Liver (tissue), 9 donors: ENCODE data around the gene MSL1. TPM values are rescaled to one million over a fixed set of nuclear protein-coding genes. Genes with fewer than 3 reads are reported as not detected.
A peak's percentile ranks its signal among the peaks of the same experiment; 100 is the strongest.

ENCODE experiments used
- DNase-seq: peaks from one replicate; pipeline ENCODE4 v3.0.0-alpha.2; 2017; ENCODE audit warnings: low spot score
- H3K27ac ChIP-seq, 2 donors: one replicate each; pipeline ENCODE4 v1.7.0; 2013; ENCODE audit warnings: inconsistent platforms in 2 of 2, low read length in 2 of 2, control low read depth in 1 of 2, low read depth in 1 of 2, mild to moderate bottlenecking in 1 of 2
- H3K27me3 ChIP-seq, 4 donors: one replicate each; pipeline versions ENCODE4 v1.6.1 to v1.7.0; 2013; ENCODE audit warnings: low read length in 3 of 4, inconsistent platforms in 1 of 4, mild to moderate bottlenecking in 1 of 4, moderate library complexity in 1 of 4; ENCODE audit not compliant: control insufficient read depth in 4 of 4, insufficient read depth in 4 of 4
- H3K36me3 ChIP-seq, 4 donors: one replicate each; pipeline versions ENCODE4 v1.6.1 to v1.7.0; 2013; ENCODE audit warnings: low read length in 3 of 4, mild to moderate bottlenecking in 3 of 4, low read depth in 1 of 4, moderate library complexity in 1 of 4; ENCODE audit not compliant: control insufficient read depth in 4 of 4, insufficient read depth in 3 of 4
- H3K4me1 ChIP-seq, 4 donors: one replicate each; pipeline versions ENCODE4 v1.6.1 to v1.7.0; 2013; ENCODE audit warnings: low read length in 3 of 4, mild to moderate bottlenecking in 3 of 4, moderate library complexity in 1 of 4; ENCODE audit not compliant: control insufficient read depth in 4 of 4, insufficient read depth in 4 of 4
- H3K4me3 ChIP-seq, 3 donors: one replicate each; pipeline versions ENCODE4 v1.6.1 to v1.7.0; 2013; ENCODE audit warnings: low read length in 3 of 3, control low read depth in 1 of 3, low read depth in 1 of 3, mild to moderate bottlenecking in 1 of 3
- H3K9ac ChIP-seq, 2 donors: one replicate each; pipeline ENCODE4 v1.7.0; 2013; ENCODE audit warnings: low read length in 2 of 2, mild to moderate bottlenecking in 2 of 2, moderate library complexity in 2 of 2, control low read depth in 1 of 2, low read depth in 1 of 2
- H3K9me3 ChIP-seq, 4 donors: one replicate each; pipeline versions ENCODE4 v1.6.1 to v1.7.0; 2013; ENCODE audit warnings: low read length in 3 of 4; ENCODE audit not compliant: control insufficient read depth in 4 of 4
- EGR1 ChIP-seq, 2 donors: IDR thresholded peaks; 2 replicates each; pipeline ENCODE4 v1.6.1; 2016 to 2018; ENCODE audit warnings: antibody characterized with exemption in 2 of 2, low read depth in 2 of 2
- FOXA1 ChIP-seq: IDR thresholded peaks from 2 replicates; pipeline ENCODE4 v1.6.1; 2016; ENCODE audit warnings: antibody characterized with exemption
- GABPA ChIP-seq, 2 donors: IDR thresholded peaks in 1 of 2; conservative IDR thresholded peaks in 1 of 2; 2 replicates each; pipeline ENCODE4 v1.6.1; 2016; ENCODE audit warnings: antibody characterized with exemption in 2 of 2, mild to moderate bottlenecking in 1 of 2, moderate library complexity in 1 of 2
- HNF4A ChIP-seq, 2 donors: conservative IDR thresholded peaks; 2 replicates each; pipeline ENCODE4 v1.6.1; 2016; ENCODE audit warnings: antibody characterized with exemption in 2 of 2, mild to moderate bottlenecking in 2 of 2
- HNF4G ChIP-seq: IDR thresholded peaks from 2 replicates; pipeline ENCODE4 v1.6.1; 2016; ENCODE audit warnings: antibody characterized with exemption
- JUND ChIP-seq, 2 donors: IDR thresholded peaks; 2 replicates each; pipeline ENCODE4 v1.6.1; 2016; ENCODE audit warnings: antibody characterized with exemption in 2 of 2
- RAD21 ChIP-seq, 2 donors: IDR thresholded peaks; 2 replicates each; pipeline ENCODE4 v1.6.1; 2016; ENCODE audit warnings: antibody characterized with exemption in 2 of 2, mild to moderate bottlenecking in 2 of 2
- TAF1 ChIP-seq: conservative IDR thresholded peaks from 2 replicates; pipeline ENCODE4 v1.6.1; 2016; ENCODE audit warnings: antibody characterized with exemption, mild to moderate bottlenecking
- YY1 ChIP-seq: IDR thresholded peaks from 2 replicates; pipeline ENCODE4 v1.6.1; 2016; ENCODE audit warnings: antibody characterized with exemption, mild to moderate bottlenecking
- WGBS: extraction: QIAGEN DNeasy Blood & Tissue Kit; methylation state at CpG from one replicate; pipeline ENCODE4 v1.1.7; 2013; 5-methylcytosine and 5-hydroxymethylcytosine counted together
- polyA plus RNA-seq, 2 donors: library from polyadenylated mRNA; stranded (reverse) in 1 of 2; unstranded in 1 of 2; fragments of 200-250 nt in 1 of 2; fragments of >200 nt in 1 of 2; fragmentation: Nextera tagmentation in 1 of 2; extraction: Ambion mirVana in 1 of 2; gene quantifications; one replicate each; pipeline versions ENCODE4 v1.2.1 to v1.2.3, GENCODE V29; 2013 to 2015
- total RNA-seq, 2 donors: library from RNA; depleted of rRNA; stranded (reverse); fragments of >200 nt; gene quantifications; one replicate each; pipeline ENCODE4 v1.2.3, GENCODE V29; 2014
- TF ChIP-seq, protein P1 (sequence below): fragments of 150-350 bp; IDR thresholded peaks from 2 replicates; pipeline ENCODE4 v1.5.1; 2017; ENCODE audit warnings: improper control_type of control experiment, low read depth, low read length; ENCODE audit not compliant: missing input control
- TF ChIP-seq, protein P2 (sequence below): IDR thresholded peaks from 2 replicates; pipeline ENCODE4 v1.6.1; 2016; ENCODE audit warnings: antibody characterized with exemption
- TF ChIP-seq, protein P3 (sequence below): IDR thresholded peaks from 2 replicates; pipeline ENCODE4 v1.6.1; 2016; ENCODE audit warnings: antibody characterized with exemption, mild to moderate bottlenecking
- TF ChIP-seq, protein P4 (sequence below): IDR thresholded peaks from 2 replicates; pipeline ENCODE4 v1.6.1; 2016; ENCODE audit warnings: antibody characterized with exemption
- donor health status: healthy.
- donor health status: healthy.
- donor health status: healthy.
- donor health status: healthy.
- donor health status: healthy.

The MSL1 gene
- total and polyA plus RNA-seq, 4 donors: 7.9 to 43.7 (median 23.6) TPM

DNA sequence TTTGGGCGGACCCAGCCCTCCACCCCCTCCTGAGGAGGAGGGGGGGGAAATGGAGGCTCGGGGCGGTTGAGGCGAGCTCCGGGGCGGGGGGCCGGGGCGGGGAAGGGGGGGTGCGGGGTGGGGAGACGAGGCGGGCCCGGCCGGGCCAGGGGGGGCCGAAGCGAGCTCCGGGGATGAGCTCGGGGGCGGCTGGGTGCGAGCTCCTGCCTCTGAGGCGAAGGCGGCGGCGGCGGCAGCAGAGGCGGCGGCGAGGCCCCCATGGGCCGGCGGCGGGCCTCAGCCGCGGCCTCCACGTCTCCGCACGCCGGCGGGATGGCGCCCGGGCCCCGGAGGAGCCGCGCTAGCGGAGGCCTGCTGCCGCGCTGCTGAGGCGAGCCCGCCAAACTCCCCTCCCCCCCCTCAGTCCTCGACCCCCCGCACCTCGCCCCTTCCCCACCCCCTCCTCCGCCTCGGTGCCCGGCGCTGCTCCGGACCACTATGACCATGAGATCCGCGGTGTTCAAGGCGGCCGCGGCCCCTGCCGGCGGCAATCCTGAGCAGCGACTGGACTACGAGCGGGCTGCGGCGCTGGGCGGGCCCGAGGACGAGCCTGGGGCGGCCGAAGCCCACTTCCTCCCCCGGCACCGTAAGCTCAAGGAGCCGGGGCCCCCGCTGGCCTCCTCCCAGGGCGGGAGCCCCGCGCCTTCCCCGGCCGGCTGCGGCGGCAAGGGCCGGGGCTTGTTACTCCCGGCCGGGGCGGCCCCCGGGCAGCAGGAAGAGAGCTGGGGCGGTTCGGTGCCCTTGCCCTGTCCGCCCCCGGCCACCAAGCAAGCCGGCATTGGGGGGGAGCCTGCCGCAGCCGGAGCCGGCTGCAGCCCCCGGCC lies 596 bp downstream of the MSL1 start:
- DNase-seq: peak; percentile 63
- Histone ChIP-seq H3K27me3 (no peaks in the 10 kb centered on the region), H3K4me1 (peaks cover 3 to 27% (median 23%) of the 10 kb centered on the region in 4 donors), H3K36me3 (peaks cover 2 to 9% (median 7%) of the 10 kb centered on the region in 4 donors), H3K9me3 (no peaks in the 10 kb centered on the region), H3K27ac (peak overlapping the region; percentile 91 to 95), H3K4me3 (peak overlapping the region; percentile 86 to 97 (median 96)), H3K9ac (peak overlapping the region; percentile 50 to 81)
- WGBS: under 1% methylated on average over 97 of the region's 97 CpGs
- TF ChIP-seq RAD21 (IDR thresholded peaks at IDR 0.05) (no peak), JUND (IDR thresholded peaks at IDR 0.05) (no peak), FOXA1 (no peak), GABPA (IDR thresholded peaks at IDR 0.05 in 1 of 2, conservative IDR thresholded peaks at IDR 0.05 in 1 of 2) (no peak), YY1 (no peak), HNF4A (conservative IDR thresholded peaks at IDR 0.05) (no peak), HNF4G (no peak), EGR1 (IDR thresholded peaks at IDR 0.05; ENCODE audit: low read depth in 2 of 2) (no peak), TAF1 (no peak)
- TF ChIP-seq, protein P1, sequence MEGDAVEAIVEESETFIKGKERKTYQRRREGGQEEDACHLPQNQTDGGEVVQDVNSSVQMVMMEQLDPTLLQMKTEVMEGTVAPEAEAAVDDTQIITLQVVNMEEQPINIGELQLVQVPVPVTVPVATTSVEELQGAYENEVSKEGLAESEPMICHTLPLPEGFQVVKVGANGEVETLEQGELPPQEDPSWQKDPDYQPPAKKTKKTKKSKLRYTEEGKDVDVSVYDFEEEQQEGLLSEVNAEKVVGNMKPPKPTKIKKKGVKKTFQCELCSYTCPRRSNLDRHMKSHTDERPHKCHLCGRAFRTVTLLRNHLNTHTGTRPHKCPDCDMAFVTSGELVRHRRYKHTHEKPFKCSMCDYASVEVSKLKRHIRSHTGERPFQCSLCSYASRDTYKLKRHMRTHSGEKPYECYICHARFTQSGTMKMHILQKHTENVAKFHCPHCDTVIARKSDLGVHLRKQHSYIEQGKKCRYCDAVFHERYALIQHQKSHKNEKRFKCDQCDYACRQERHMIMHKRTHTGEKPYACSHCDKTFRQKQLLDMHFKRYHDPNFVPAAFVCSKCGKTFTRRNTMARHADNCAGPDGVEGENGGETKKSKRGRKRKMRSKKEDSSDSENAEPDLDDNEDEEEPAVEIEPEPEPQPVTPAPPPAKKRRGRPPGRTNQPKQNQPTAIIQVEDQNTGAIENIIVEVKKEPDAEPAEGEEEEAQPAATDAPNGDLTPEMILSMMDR: no peak
- TF ChIP-seq, protein P2, sequence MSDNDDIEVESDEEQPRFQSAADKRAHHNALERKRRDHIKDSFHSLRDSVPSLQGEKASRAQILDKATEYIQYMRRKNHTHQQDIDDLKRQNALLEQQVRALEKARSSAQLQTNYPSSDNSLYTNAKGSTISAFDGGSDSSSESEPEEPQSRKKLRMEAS: no peak
- TF ChIP-seq, protein P3, sequence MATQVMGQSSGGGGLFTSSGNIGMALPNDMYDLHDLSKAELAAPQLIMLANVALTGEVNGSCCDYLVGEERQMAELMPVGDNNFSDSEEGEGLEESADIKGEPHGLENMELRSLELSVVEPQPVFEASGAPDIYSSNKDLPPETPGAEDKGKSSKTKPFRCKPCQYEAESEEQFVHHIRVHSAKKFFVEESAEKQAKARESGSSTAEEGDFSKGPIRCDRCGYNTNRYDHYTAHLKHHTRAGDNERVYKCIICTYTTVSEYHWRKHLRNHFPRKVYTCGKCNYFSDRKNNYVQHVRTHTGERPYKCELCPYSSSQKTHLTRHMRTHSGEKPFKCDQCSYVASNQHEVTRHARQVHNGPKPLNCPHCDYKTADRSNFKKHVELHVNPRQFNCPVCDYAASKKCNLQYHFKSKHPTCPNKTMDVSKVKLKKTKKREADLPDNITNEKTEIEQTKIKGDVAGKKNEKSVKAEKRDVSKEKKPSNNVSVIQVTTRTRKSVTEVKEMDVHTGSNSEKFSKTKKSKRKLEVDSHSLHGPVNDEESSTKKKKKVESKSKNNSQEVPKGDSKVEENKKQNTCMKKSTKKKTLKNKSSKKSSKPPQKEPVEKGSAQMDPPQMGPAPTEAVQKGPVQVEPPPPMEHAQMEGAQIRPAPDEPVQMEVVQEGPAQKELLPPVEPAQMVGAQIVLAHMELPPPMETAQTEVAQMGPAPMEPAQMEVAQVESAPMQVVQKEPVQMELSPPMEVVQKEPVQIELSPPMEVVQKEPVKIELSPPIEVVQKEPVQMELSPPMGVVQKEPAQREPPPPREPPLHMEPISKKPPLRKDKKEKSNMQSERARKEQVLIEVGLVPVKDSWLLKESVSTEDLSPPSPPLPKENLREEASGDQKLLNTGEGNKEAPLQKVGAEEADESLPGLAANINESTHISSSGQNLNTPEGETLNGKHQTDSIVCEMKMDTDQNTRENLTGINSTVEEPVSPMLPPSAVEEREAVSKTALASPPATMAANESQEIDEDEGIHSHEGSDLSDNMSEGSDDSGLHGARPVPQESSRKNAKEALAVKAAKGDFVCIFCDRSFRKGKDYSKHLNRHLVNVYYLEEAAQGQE: no peak
- TF ChIP-seq, protein P4, sequence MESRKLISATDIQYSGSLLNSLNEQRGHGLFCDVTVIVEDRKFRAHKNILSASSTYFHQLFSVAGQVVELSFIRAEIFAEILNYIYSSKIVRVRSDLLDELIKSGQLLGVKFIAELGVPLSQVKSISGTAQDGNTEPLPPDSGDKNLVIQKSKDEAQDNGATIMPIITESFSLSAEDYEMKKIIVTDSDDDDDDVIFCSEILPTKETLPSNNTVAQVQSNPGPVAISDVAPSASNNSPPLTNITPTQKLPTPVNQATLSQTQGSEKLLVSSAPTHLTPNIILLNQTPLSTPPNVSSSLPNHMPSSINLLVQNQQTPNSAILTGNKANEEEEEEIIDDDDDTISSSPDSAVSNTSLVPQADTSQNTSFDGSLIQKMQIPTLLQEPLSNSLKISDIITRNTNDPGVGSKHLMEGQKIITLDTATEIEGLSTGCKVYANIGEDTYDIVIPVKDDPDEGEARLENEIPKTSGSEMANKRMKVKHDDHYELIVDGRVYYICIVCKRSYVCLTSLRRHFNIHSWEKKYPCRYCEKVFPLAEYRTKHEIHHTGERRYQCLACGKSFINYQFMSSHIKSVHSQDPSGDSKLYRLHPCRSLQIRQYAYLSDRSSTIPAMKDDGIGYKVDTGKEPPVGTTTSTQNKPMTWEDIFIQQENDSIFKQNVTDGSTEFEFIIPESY: no peak
